GM21381 (cell line): ENCODE measurements around the gene PPIL1.

ENCODE experiments used
- ATAC-seq: cut with Tn5 transposase; IDR thresholded peaks from one replicate; pipeline ENCODE4 v1.9.1; 2021; ENCODE audit warnings: mild to moderate bottlenecking, moderate library complexity; ENCODE audit not compliant: unreplicated experiment

PPIL1 gene

DNA sequence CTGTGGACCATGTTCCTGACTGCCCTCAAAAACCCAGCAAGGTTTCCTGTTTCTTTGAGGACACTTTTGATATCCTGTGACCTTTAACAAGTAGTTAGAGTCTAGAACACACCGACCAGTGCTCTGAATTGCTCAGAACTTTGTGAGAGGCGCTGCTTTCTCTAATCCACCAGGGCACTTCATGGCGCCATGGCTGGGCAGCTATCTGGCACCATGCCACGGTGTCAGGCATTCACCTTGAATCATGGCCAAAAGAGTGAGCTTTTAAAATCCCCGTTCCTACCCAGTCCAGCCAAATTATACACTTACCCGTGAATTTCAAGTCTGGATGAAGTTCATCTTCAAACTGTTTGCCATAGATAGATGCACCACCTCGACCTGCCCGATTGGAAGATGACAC, 18.3 kb downstream of the PPIL1 start:
- no peak for ATAC-seq

DNA sequence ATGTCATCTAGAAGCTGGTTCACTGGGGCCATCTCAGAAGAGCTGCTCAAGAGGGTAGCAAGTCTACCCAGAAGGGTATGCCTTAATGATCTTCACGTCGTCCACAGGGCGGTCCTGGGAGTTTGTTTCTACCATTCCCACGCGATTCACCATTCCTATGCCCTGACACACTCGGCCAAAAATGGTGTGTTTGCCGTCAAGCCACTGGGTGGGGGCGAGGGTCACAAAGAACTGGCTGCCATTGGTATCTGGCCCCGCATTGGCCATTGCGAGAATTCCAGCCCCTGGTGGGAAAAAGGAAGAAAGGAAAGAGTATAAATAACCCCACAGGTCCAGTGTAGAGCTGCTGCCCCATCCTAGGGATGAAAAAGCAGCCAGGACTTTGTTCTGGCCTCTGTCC, 18.9 kb downstream of the PPIL1 start:
- ATAC-seq: no peak

DNA sequence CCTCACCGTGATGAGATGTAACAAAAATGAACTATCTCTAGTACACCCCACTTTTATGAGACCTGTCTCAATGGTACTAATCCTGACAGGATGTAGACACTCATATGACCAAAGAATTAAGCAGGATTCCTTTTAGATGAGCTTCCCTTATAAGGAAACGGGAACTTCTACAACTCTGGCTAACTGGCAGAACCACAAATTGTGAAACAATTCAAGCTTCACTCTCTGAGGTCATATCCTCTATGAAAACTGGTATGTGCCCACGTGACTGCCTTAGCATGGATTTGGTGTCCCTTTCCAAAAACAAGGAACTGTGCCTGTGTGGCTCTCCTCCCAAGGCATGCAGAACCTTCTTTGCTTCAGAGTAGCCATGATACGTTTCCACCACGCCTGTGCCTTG, 21.3 kb downstream of the PPIL1 start:
- no peak for ATAC-seq

DNA sequence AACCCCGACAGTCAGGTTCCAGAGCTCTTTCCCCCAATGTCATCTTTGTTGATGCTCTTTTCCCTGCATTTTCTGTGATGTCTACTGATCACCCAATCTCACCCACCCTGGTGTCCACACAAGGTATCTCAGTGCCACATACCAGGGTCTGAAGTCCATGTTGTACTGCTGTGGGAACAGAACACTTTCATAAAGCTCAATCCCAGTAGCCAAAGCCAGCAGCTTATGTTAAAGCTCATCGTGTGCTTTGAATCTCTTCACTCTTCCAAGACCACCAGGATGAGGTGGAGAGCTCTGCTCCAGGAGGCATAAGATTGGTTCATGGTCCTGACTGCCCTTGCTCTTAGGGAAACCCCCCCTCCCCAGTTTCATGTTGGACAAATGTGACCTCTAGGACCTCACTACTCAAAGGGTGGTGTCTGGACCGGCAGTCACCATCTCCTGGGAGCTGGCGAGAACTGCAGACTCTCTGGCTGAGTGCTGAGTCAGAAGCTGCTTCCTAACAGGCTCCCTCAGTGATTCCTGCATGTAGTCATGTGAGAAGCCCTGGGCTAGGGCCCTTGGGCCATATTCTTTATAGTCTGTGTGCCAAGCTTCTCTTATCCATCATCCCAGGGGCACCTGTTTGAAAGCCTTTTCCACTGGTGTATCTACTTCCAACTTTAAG, 22.0 kb downstream of the PPIL1 start:
- no peak for ATAC-seq

DNA sequence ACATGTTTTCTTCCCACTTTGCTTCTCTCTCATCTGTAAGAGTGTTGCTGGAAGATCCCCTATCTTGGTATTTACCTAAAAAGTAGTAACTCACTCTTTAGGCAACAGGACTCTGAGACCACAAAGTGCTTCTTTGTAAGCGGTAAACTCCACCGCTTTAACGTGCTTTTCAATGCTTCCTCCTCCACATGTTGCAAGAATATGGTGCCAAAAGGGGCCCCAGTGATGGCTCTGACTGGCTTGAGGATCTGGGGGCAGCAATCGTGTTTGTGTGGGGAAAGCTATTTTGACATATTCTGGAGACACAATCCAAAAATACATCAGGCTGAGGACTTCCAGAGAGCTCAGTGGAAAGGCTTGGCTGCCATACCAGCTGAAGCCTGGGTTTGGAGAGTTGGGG, 23.0 kb downstream of the PPIL1 start:
- no peak for ATAC-seq

DNA sequence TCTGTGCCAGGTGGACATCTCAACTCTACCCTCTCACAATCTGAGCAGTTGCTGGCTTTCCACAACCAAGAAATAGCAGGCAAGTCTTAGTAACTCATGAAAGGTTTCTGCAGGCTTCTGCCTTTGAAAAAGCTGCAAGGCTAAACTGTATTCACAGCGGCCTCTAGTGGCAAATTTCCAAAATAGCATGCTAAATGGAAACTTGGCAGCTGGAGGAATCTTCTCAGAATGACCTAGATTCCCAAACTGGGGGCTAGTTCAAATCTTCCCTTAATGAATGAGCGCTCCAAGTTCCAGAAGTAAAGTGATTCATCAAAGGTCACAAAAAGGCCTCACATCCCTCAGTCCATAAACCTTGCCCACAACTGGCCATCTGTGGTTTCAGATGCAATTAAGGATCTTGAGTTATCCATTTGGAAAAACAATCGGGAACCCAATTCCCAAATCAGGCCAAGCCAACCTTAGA, 23.4 kb downstream of the PPIL1 start:
- ATAC-seq: no peak

DNA sequence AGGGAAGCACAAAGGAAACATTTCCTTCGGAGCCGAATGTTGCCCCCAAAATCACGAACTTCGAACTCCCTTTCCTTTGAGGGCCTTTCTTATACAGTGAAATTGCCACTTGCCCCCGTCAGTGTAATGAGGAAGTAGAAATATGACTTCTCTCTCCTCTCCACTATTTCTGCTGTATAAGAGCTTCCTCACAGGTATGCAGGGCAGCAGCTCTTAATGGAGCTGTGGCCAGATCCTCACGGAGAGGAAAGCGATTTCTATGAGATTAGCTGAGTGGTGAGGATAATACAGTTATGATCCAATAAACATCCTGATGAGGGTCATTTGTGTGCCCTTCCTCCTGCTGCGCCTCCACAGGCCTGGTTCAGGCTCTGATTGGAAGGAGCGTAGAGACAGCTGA, 24.6 kb downstream of the PPIL1 start:
- ATAC-seq: no peak

DNA sequence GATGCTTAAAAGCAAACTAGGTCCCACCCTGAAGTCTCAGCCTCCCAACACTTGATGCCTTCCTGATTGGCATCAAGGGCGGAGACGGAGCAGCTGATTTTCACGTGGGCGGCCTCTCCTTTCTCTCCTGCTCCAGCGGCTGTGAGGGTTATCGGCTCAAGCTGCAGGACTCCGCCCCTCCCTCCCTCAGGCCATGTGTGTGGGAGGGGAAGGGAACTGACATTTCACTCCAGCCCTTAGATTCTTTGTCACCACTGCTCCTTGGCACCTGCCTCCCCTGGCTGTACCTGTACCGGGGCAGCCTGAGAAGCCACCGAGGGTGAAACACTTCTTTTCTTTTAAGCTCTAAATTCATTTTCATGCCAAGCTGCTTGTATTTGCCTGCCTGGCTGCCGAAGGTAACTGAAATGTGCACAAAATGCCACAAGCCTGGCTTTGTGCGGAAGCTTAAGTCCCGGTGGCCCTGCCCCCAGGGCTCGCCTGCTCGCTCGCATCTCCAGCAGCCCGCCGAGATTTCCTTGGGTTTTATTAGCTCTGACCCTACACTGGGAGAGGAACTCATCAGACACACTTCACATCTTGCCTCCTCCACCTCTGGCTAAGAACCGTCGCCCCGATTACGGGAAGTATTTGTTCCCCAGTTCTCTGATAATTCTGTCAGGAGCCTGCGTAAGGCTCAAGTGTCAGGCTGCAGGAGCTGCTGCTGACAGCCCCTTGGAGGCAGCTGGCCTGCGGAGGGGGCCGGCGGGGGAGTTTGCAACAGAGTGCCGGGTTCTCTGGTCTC, 25.8 kb downstream of the PPIL1 start:
- ATAC-seq: no peak

DNA sequence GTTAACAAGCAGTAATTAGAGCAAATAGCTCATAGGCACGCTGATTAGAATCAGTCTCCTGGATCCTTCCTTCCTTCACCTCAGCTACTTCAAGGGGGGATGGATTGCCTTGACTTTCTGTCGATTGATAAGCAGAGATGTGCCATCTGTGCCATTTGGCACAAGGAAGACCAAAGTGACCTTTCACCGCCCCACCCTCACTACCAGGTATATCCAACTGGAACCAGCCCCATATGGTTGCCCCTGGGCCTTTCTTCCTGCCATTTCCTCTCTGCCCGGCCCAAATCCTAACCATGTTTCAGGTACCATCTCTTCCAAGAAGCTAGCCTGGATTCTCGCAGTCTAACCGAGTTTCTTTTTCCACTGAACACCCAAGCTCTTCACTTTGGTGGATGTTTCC, 26.6 kb downstream of the PPIL1 start:
- no peak for ATAC-seq

DNA sequence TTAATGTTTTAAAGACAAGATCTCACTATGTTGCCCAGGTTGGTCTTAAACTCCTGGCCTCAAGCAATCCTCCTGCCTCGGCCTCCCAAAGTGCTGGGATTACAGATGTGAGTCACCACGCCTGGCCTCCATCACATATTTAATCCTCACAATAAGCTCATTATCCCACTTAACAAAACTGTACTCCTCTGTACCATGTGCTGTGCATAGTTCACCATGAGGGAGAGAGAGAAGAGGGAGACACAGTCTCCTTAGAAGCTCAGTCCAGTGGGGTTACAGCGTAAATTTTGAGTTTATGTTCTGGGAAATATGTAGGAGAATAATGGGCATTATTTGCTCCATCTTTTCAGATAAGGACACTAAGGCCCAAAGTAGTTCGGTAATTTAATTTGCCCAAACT, 27.5 kb downstream of the PPIL1 start:
- no peak for ATAC-seq

DNA sequence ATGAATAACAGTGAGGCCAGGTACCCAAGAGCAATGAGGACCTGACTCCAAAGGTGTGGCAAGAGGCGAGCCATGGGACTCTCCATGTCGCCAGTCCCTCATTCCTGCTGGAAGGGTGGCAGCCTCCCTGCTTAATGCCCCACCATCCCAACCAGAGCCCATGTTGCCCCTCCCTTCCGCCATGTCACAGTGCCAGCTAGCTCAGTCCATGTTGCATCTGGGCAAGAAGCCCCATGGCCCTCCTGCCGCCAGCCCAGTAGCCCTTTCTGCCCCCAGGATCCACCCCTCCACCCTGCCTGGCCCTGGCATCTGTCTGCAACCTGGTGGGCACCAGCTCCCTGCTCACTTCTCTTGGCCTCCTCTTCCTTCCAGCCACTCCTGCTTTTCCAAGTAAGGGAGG, 29.4 kb downstream of the PPIL1 start:
- no peak for ATAC-seq

DNA sequence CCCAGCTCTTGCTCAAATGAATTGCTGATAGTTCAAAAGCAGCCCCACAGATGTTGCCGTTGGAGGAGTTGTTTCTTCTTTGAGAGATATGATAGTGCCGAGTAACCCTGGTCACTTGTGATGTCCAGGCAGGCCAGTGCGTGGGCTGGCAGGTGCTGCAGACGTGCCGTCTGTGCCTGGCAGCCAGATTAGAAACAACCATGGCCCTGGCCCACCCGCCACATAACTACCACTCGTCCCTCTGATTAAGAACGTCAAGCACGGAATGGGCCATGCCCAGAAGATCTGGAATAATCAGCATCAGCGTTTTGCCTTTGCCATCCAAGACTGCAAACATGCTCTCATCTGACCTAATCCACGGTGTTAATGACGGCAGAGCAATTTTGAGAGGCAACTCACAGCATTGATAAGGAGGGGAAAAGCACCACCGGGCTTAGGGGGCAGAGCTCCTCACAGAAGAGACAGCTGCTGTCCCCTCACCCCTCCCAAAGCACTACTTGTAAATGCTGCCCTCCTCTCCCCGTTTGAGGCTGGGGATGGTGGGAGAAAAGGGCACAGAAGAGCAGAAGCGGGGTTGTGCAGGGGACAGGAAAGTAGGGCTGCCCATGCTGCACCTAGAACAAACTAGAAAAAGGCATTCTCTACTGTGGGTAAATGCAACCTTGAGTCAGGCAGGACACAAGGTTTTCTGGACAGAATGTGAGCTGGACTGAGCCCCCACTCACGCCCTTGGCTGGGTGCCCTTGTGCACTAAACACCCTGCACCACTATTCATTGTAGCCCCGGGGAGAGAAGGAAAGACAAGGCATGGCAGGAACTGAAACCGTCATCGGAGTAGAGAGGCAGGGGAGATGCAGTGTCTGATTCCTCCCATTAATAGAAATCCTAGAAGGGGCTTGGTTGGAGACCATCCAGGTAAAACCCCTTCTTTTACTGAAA, 30.1 kb downstream of the PPIL1 start:
- no peak for ATAC-seq

DNA sequence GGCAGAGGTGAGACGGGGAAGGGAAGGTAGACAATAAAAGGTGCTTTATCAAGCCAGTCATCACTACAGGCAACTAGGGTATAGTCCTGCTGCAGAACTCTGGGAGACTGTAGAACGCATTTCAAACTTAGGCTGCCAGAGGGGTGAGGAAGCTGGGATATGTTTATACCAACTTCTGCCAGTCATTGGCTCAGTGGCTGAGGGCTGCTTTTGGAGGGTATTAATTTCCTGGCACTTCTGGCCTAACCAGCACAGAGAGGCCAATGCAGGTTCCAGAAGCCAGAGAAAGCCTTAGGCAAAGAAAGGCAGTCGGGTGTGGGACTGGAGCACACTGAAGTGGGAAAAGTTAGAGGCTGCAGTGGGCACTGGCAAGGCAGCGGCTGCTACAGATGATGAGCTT, 31.4 kb downstream of the PPIL1 start:
- no peak for ATAC-seq

DNA sequence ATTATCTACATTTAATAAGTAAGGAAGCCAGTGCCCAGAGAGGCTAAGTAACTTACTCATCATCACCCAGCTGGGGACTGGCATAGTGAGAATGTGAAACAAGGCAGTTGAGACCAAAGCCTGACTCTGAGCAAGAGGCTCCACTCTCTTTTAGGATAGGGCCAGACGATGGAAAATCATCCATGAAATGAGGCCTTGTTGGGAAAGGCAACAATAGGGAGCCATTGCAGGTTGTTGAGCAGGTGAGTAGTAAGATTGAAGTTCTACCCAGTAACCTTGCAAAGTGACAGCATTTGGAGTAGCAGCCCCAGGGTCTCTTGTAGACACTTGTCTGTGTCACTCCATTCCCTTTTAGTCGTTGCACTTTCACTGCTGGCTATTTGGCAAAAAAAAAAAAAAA, 32.8 kb downstream of the PPIL1 start:
- ATAC-seq: no peak

DNA sequence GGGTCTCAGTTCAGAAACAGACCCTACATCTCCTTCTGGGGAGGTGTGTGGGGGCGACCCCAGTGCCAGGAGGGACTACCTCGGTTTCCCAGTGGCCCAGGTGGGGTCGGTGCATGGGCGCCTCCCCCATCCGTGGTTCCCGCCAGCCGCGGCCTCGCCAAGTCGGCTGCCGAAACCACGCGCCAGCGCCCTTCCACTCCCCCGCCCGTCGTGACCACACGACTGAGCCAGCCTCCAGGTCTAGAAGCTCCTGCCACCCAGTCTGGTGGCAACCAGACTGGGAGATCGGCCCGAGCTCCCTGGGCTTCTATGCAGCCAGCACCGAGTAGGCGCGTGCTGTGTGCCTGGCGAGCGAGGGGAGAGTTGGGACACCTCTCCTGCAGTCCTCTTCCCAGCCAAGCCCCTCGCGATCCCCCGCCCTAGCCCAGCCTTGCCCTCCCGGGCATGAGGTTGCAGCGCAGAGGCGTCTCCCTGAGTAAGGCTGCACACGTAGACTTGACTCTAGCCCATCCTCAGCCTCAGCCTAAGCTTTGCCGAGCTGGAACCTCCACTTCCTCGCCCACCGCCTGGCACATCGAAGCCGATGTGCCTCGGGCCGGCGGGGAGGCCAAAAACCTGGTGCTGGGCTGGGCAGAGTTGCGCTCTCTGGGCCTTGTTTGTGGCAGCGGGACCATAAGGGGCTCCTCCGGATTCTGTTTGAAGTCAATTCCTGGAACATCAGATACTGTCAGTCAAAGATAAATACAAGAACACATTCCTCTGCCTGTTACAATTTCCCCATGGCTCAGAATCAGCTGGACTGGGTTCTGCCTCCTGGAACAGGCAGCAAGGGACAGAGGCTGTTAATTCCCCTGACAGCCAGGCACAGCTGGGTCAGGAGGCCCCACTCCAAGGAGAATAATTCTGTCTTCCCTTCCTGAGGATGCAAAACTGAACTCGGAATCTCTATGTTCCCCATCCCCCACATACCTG, 33.9 kb downstream of the PPIL1 start:
- no peak for ATAC-seq

DNA sequence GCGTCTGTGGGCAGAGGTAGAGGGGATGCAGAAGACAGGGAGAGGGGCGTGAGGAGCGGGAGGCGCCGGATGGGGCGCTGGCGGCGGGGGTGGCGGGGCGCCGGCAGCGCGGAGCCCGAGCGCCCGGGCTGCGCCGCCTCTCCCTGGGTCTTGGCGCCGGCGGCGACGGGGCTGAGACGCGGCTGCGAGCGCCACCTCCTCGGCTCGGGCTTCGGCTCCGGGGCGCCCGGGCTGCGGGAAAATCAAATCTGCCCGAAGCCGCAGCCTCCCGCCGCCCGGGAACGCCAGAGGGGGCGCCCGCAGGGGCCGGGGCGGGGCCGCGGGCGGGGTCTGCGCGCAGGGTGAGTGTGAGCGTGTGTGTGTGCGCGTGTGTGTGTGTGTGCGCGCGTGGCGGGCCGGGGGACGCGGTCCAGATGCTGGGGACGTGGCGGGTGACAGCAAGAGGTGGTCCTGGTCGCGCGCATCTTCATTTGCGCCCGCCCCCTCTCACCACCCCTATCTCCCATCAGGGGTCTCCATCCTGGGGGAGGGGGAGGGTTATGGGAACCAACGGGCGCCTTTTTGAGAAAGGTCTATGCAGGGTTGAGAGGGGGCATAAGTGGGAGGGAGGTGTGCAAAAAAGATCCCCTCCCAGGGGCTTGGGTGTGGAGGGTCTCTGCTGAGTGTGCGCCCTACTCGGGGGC, 34.7 kb downstream of the PPIL1 start:
- no peak for ATAC-seq

DNA sequence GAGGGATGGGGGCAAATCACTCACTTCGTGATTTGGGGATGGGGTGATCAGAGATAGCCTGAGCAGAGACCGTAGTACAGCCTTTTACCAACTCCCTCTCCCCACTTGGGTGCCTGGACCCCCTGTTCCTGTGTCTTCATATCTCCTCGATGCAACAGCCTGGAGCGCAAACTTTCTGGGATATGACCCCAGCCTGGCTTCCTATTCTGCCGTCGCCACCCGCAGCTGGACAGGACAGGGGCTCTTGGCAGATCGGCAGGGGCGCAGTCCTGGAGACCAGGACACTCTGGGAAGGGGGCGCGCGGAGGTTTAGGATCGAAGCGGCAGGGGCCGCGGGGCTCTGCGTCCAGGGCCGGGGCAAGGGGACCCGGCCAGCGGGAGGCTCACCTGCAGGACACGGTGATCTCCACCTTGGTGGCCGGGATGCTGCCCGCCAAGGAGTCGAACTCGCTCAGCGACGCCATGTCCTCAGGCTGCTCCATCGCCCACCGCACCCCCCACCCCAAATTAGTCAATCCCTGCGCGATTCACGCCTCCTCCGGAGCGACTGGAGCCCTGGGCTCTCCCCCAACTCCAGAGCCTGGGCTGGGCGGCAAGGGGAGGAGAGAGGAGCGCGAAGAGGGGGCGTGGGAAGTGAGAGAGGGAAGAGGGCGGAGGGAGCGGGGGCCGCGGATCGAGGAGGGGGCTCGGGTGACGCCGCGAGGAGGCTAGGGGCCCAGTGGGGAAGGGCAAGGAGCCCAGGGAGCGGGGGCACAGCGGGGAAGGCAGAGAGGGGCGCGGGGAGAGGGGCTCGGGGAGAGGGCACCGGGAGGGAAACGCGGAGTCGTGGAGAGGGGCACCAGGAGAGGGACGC, 35.5 kb downstream of the PPIL1 start, which contains the start of gene CPNE5:
Gene CPNE5 (minus strand): TSS at position 549 of the 853 bp plus-strand sequence. CDS start 67 bp downstream, at position 482.
- ATAC-seq: no peak

DNA sequence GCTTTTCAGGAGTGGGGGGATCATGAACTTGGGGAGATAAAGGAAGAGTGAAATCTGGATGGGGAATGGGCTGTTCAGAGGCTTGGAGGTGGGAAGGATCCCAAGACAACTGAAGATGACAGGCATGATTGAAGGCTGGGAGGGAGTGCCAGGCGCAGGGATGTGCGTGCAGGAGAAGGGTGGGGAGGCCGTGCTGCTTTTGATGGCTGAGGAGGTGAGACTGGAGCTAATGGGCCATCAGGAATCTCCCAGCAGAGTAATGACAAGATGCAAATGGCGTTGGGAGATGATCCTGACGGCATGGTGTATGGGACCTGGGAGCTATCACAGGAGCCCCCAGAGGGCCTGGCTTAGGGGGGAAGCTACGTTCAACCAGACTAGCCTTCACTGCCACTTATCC, 36.9 kb downstream of the PPIL1 start:
- no peak for ATAC-seq

DNA sequence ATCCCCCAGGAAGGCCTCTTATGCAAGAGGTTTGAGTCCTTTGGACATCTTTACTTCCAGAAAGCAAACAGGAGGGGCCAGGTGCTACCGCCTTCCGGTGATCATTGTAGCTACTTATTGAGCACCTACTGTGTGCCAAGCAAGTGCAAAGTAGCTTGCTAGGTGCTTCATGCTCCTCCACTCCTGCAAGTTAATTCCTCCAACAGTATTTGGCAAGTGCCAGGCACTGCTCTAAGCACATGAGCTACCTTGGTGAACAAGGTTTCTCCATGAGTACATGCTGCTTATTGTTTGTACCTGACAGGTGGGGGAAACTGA, 37.6 kb downstream of the PPIL1 start:
- ATAC-seq: no peak
